Glutamatergic neuron (in vitro differentiated cells): ENCODE results near the gene PDE1C. TPM values are rescaled to one million over a fixed set of nuclear protein-coding genes. Genes with fewer than 3 reads are reported as not detected.
A peak's percentile ranks its signal among the peaks of the same experiment; 100 is the strongest.

Source experiments
- DNase-seq: peaks from one replicate; pipeline ENCODE4 v3.0.0; 2022
- H3K27ac Mint-ChIP-seq: one replicate; pipeline ENCODE4 v1.8.0; 2020; ENCODE audit warnings: mild to moderate bottlenecking, mixed read lengths, inconsistent platforms; ENCODE audit not compliant: unreplicated experiment
- H3K27me3 Mint-ChIP-seq: one replicate; pipeline ENCODE4 v1.8.0; 2020; ENCODE audit warnings: mild to moderate bottlenecking, moderate library complexity, mixed read lengths, inconsistent platforms; ENCODE audit not compliant: unreplicated experiment
- H3K36me3 Mint-ChIP-seq: one replicate; pipeline ENCODE4 v1.8.0; 2020; ENCODE audit warnings: mild to moderate bottlenecking, mixed read lengths, inconsistent platforms; ENCODE audit not compliant: unreplicated experiment
- H3K4me1 Mint-ChIP-seq: one replicate; pipeline ENCODE4 v1.8.0; 2020; ENCODE audit warnings: mild to moderate bottlenecking, low read depth, mixed read lengths, inconsistent platforms; ENCODE audit not compliant: unreplicated experiment
- H3K4me3 Mint-ChIP-seq: one replicate; pipeline ENCODE4 v1.8.0; 2020; ENCODE audit warnings: mild to moderate bottlenecking, mixed read lengths, inconsistent platforms; ENCODE audit not compliant: unreplicated experiment
- H3K9me3 Mint-ChIP-seq: one replicate; pipeline ENCODE4 v1.8.0; 2020; ENCODE audit warnings: mild to moderate bottlenecking, moderate library complexity, mixed read lengths, inconsistent platforms; ENCODE audit not compliant: unreplicated experiment
- total RNA-seq: library from RNA; stranded (reverse); fragmentation: NEBNext Ultra II Directional; extraction: Animal tissue kit (Norgen Biotek cat#: 25700); gene quantifications from one replicate; pipeline ENCODE4 v1.2.1, GENCODE V29; 2021; ENCODE audit not compliant: unreplicated experiment
- TF ChIP-seq, protein P1 (sequence below): fragments of 200-600 bp; sonication (generic); IDR thresholded peaks from one replicate; pipeline ENCODE4 v1.5.0; 2021; ENCODE audit not compliant: partially characterized antibody, unreplicated experiment

The PDE1C gene
- total RNA-seq, 1 donor from 2014 or later = 3.3 TPM

DNA sequence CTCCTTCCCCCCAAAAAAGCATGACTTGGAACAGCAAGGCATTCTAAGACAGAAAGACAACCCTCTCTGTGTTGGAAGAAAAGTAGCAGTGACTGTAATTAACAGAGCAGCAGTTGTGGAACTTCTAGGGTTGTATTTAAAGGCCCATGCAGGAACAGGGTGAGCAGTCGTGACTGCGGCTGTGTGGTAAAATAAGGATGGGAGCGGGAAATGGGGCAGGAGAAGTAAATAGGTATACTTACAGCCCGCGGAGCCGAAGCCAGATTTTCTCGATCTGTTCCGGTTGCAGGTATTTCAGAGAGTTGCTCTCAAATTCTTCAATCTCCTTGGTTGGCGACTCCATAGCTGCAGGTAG, 179 bp downstream of the PDE1C start:
- Mint-ChIP-seq H3K9me3 (no peaks in the 10 kb centered on the region), H3K27me3 (peaks cover 10% of the 10 kb centered on the region), H3K4me1 (no peaks in the 10 kb centered on the region), H3K4me3 (peak overlapping the region; percentile 87), H3K36me3 (no peaks in the 10 kb centered on the region), H3K27ac (no peak overlapping the region)
- no peak for DNase-seq
- TF ChIP-seq, protein P1, sequence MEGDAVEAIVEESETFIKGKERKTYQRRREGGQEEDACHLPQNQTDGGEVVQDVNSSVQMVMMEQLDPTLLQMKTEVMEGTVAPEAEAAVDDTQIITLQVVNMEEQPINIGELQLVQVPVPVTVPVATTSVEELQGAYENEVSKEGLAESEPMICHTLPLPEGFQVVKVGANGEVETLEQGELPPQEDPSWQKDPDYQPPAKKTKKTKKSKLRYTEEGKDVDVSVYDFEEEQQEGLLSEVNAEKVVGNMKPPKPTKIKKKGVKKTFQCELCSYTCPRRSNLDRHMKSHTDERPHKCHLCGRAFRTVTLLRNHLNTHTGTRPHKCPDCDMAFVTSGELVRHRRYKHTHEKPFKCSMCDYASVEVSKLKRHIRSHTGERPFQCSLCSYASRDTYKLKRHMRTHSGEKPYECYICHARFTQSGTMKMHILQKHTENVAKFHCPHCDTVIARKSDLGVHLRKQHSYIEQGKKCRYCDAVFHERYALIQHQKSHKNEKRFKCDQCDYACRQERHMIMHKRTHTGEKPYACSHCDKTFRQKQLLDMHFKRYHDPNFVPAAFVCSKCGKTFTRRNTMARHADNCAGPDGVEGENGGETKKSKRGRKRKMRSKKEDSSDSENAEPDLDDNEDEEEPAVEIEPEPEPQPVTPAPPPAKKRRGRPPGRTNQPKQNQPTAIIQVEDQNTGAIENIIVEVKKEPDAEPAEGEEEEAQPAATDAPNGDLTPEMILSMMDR = no peak

DNA sequence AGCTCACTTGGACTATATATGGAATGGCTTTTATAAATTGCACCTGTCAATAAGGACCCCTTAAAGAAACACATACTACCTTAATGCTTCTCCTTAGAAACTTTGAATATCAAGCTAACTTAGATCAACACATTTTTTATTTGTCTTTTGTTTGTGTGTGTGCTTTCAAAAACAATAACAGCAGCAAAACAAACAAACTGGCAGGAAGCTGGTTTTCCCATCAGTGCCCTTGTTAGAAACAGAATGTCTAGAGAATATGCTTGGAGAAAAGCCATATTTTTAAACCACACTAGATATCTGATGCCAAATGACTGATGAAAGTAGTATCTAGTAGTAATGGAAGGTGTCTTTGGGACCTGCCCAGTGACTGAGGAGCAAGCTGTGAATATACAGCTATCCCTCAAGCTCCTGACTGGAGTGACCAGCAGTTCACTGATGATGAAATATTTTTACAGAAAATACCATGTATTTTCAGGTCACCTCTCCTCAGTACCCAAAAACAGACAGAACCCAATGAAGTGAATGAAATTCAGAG, 1.0 kb downstream of the PDE1C start:
- peak overlapping the region; percentile 87 for H3K4me3 Mint-ChIP-seq

DNA sequence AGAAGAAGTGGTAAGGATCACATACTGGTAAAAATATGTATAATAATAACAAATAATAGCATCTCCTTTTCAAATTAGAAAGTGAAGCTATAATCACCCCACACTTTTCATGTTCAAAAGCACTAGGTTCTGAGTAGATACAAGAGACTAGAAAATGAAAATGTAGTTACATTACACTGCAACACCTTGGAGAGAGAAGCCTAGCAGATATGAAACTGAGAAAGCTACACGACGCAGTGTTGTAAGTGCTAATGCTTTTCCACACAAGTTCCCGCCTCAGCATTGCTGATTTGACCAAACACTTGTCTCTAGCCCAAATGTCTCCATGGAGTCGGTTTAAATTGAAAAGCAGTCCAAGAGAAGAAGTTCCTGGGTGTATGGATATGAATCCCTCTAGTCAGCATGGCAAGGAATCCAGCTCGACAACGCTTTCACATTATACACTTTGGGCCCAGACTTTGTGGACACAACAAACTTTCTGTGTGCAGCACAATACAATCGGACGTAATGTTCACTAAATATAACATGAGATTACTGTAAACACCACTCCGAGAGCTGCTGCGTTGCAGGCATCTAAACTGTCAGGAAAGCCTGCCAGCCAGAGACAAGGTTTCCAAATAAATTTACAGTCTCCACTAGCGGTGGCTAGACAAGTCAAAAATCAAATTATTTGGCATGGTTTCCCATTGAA, 1.7 kb downstream of the PDE1C start:
- peaks cover 8% of the 10 kb centered on the region for H3K27me3 Mint-ChIP-seq
- TF ChIP-seq, protein P1 = no peak
- no peaks in the 10 kb centered on the region for H3K9me3 Mint-ChIP-seq
- DNase-seq = no peak
- no peaks in the 10 kb centered on the region for H3K4me1 Mint-ChIP-seq
- no peak overlapping the region for H3K4me3 Mint-ChIP-seq
- no peak overlapping the region for H3K27ac Mint-ChIP-seq
- H3K36me3 Mint-ChIP-seq = no peaks in the 10 kb centered on the region

More for the DNA sequence above, 1.0 kb downstream of the PDE1C start:
- Mint-ChIP-seq H3K4me1 (no peaks in the 10 kb centered on the region), H3K36me3 (no peaks in the 10 kb centered on the region), H3K9me3 (no peaks in the 10 kb centered on the region), H3K27ac (no peak overlapping the region), H3K27me3 (peaks cover 8% of the 10 kb centered on the region)
- DNase-seq = no peak
- TF ChIP-seq, protein P1 = no peak

DNA sequence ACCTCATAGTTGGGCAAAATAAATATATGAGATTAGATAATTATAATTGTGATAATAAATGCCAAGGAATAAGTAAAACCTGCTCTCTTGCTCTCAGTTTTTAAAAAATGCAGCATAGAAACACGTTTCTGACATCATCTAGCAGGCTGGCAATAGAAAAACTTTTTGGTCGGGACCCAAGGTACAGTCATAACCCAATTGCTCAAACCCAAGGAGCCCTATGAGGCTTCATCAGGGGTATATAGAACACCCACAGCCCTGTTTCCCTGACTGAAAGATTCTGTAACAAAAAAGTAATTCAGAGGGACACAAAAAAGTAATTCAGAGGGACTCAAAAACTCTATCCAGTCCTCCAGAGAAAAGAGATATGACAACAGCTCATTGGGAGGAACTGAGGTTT, 3.8 kb downstream of the PDE1C start:
- Mint-ChIP-seq H3K4me3 (no peak overlapping the region), H3K27me3 (peaks cover 6% of the 10 kb centered on the region), H3K9me3 (no peaks in the 10 kb centered on the region), H3K36me3 (no peaks in the 10 kb centered on the region), H3K27ac (no peak overlapping the region), H3K4me1 (peaks cover 3% of the 10 kb centered on the region)
- TF ChIP-seq, protein P1 = no peak
- DNase-seq = no peak

DNA sequence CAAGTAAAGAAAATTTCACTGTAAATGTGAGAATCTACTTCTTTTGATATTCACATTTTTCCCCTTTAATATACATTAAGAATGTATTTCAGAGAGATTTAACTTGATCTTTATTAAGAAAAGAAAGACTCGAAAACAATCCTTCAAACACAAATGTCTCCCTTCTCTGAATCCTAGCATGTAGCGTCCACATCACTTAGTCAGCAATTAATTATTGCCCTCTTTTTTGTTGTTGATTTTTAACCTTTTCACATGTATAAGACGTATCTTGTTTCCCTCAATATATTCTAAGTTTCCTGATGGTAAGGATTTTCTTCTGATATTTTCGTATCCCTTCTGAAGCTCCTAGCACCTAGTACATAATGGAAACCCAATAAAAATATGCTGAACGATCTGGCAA, 6.6 kb downstream of the PDE1C start:
- Mint-ChIP-seq H3K27me3 (peaks cover 2% of the 10 kb centered on the region), H3K9me3 (no peaks in the 10 kb centered on the region), H3K36me3 (no peaks in the 10 kb centered on the region), H3K27ac (no peak overlapping the region), H3K4me3 (no peak overlapping the region), H3K4me1 (peaks cover 18% of the 10 kb centered on the region)
- TF ChIP-seq, protein P1 = no peak
- DNase-seq = no peak
